K562 treated with DMSO at 1 percent for 12 hours (cell line): ENCODE results near the gene SLC38A7. TPM values are rescaled to one million over a fixed set of nuclear protein-coding genes. Genes with fewer than 3 reads are reported as not detected.

Experiments
- total RNA-seq: library from RNA; unstranded; fragments of 300-600 nt; gene quantifications from 2 replicates; pipeline ENCODE4 v1.2.3, GENCODE V29; 2022; ENCODE audit not compliant: insufficient read depth

The SLC38A7 gene, protein sequence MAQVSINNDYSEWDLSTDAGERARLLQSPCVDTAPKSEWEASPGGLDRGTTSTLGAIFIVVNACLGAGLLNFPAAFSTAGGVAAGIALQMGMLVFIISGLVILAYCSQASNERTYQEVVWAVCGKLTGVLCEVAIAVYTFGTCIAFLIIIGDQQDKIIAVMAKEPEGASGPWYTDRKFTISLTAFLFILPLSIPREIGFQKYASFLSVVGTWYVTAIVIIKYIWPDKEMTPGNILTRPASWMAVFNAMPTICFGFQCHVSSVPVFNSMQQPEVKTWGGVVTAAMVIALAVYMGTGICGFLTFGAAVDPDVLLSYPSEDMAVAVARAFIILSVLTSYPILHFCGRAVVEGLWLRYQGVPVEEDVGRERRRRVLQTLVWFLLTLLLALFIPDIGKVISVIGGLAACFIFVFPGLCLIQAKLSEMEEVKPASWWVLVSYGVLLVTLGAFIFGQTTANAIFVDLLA
- total RNA-seq = 3.4 and 8.7 TPM in 2 replicates

GRCh38 chr16:58684354-58685083 is at the start of gene SLC38A7:
Gene SLC38A7, minus strand, starts transcription at chr16:58684770. Its CDS starts 4,644 bp downstream, at chr16:58680126.

DNA sequence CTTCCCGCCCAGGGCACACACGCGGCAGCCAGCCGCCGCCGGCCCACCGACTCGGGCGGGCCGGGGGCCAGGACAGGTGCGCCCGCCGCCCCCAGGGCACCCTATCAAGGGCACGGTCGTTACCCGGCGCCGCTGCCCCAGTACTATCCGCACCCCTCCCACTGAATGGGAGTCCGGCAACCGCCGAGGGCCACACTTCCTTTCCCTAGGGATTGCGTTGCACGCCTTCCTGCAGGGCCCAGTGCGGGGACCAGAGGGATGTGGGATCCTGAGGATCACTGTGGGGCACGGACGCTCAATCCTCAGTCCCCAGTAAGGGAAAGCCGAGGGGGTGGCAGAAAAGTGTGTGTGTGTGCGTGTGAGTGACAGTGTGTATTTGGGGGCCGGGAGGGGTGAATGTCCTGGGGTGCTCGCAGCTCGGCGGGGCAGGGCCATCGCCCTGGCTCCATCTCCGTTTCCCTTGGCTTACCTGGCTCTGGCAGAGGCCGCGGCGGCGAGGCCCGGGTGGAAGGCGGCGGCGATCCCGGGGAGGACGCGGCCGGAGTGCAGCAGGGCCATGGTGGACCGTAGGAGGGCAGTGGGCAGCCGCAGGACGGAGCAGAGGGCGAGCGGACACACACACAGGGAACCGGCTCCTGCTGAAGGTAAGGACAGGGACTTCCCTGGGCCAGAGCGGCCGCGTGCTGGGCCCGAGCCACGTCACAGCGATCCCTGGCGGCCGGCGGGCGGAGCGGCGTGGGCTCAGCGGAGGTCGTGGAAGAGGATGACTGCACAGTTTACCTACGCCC is 49.3 kb upstream of the SLC38A7 start, which contains the start of gene GOT2:
Gene GOT2 (minus strand): TSS at position 646 of the 788 bp plus-strand sequence. CDS start 88 bp downstream, at position 558.

GRCh38 chr16:58629733-58630640 is 54.6 kb downstream of the SLC38A7 start, which contains the start of gene CNOT1:
Gene CNOT1, minus strand, starts transcription at chr16:58629826. Its CDS starts 30,489 bp downstream, at chr16:58599337.

Other genes starting within 250 kb of the SLC38A7 start
- not detected in 2 replicates for gene NDRG4, start 184.6 kb downstream of the SLC38A7 start, total RNA-seq
- 8.7 and 11.4 TPM in 2 replicates for gene SETD6, start 169.3 kb downstream of the SLC38A7 start, total RNA-seq
- 52.3 and 157 TPM in 2 replicates for gene CNOT1, start 54.9 kb downstream of the SLC38A7 start, total RNA-seq
- 60.9 and 113 TPM in 2 replicates for gene GOT2, start 49.5 kb upstream of the SLC38A7 start, total RNA-seq